Measurements from ENCODE around the gene FBXO10. TPM values are rescaled to one million over a fixed set of nuclear protein-coding genes. Genes with fewer than 3 reads are reported as not detected.
"Not testable (repeated sequence)": the region's sequence is repeated elsewhere in the genome, so short reads cannot be mapped to it uniquely, and the experiment has no call there.

The FBXO10 gene
- total RNA-seq, 1 donor, result 2.3 TPM

DNA sequence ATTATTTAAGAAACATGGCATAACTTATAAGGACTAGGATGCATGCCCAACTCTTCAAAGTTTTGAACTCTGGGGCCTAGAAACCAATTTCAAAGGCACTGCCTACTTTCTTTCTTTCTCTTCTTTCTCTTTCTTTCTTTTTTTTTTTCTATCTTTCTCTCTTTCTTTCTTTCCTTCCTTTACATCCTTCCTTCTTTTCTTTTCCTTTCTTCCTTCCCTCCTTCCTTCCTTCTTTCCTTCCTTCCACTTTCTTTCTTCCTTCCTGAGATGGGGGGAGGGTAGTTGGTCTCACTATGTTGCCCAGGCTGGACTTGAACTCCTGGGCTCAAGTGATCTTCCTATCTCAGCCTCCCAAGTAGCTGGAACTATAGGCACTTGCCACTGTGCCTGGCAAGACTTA is 32.1 kb upstream of the FBXO10 start:
- Histone ChIP-seq H3K9me3 (ENCODE audit: low read depth, low read length) (no peaks in the 10 kb centered on the region), H3K4me1 (ENCODE audit: insufficient read depth, low read length) (no peaks in the 10 kb centered on the region), H3K27me3 (ENCODE audit: insufficient read depth, low read length) (peaks cover 17% of the 10 kb centered on the region), H3K4me3 (ENCODE audit: low read length) (no peak overlapping the region)

DNA sequence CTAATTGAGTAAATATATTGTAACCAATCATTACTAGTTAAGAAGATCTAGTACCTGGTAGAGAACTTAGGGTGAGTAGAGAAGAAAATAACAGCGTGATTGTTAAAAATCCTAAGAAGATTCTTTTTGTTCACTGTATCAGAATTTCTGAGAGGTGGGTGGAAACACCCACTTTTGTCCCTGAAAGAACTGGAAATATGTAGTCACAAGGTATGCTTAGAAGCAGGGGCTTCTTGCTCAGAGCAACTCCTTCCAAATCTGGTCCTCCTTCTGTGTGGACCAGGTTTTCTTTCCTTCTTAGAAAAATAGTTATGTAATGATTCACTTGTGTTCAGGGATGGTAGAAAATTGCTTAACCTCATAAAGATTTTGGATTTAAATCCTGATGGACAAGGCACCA is 28.1 kb upstream of the FBXO10 start:
- Histone ChIP-seq H3K4me1 (ENCODE audit: insufficient read depth, low read length) (no peaks in the 10 kb centered on the region), H3K27me3 (ENCODE audit: insufficient read depth, low read length) (peaks cover 10% of the 10 kb centered on the region), H3K4me3 (ENCODE audit: low read length) (no peak overlapping the region), H3K9me3 (ENCODE audit: low read depth, low read length) (no peaks in the 10 kb centered on the region)

DNA sequence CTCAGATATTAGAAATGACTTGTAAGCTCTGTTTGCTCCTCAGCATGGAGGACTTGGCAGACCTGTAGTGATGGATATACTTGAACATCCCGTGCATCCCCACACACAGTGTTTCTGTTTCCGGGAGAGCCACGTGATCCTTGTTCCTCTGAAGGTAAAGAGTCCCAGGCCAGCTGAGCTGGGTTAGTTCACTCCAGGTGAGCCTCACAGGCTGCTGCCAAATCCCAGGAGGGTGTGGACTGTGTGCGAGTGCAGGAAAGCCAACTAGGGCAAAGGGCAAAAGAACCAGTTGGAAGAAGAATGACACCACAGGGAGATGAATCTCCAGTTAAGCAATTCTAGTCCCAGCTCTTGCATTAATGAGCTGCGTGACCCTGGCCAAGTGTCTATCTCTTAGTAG is 26.6 kb upstream of the FBXO10 start:
- no peaks in the 10 kb centered on the region for H3K9me3 ChIP-seq (ENCODE audit: low read depth, low read length)
- H3K4me1 ChIP-seq (ENCODE audit: insufficient read depth, low read length), result no peaks in the 10 kb centered on the region
- H3K27me3 ChIP-seq (ENCODE audit: insufficient read depth, low read length), result peaks cover 10% of the 10 kb centered on the region
- H3K4me3 ChIP-seq (ENCODE audit: low read length), result no peak overlapping the region

DNA sequence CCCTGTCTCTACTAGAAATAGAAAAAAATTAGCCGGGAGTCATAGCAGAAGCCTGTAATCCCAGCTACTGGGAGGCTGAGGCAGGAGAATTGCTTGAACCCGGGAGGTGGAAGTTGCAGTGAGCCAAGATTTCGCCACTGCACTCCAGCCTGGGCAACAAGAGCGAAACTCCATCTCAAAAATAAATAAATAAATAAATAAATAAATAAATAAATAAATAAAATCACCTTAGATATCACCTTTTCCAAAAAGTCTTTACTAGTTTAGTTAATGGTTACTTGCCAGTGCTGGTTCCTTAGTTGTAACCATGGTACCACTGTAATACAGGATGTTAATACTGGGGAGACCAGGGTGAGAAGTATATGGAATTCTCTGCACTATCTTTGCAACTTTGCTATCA is 25.9 kb upstream of the FBXO10 start:
- H3K27me3 ChIP-seq (ENCODE audit: insufficient read depth, low read length), result peaks cover 10% of the 10 kb centered on the region
- H3K9me3 ChIP-seq (ENCODE audit: low read depth, low read length); H3K4me3 ChIP-seq (ENCODE audit: low read length); H3K4me1 ChIP-seq (ENCODE audit: insufficient read depth, low read length): not testable (repeated sequence)

DNA sequence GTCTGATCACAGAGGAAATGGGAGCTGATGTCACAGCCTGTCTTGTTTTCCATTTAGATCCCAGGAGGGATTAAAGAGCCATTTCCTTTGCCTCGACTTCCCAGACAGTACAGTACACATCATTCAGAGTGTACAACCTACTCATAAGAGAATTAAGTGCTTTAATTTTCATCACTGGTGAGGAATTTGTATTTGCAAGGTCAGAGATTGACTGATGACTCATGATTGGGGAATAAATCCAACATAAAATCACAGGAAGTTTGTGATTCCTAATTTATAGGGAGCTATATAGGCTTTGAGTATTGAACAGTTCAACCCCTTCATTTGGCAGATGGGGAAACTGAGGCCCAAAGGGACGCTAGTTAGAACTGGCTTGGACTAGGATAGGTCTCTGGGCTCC is 20.3 kb upstream of the FBXO10 start:
- peaks cover 12% of the 10 kb centered on the region for H3K27me3 ChIP-seq (ENCODE audit: insufficient read depth, low read length)
- H3K4me1 ChIP-seq (ENCODE audit: insufficient read depth, low read length), result peaks cover 14% of the 10 kb centered on the region
- no peaks in the 10 kb centered on the region for H3K9me3 ChIP-seq (ENCODE audit: low read depth, low read length)
- H3K4me3 ChIP-seq (ENCODE audit: low read length), result no peak overlapping the region

DNA sequence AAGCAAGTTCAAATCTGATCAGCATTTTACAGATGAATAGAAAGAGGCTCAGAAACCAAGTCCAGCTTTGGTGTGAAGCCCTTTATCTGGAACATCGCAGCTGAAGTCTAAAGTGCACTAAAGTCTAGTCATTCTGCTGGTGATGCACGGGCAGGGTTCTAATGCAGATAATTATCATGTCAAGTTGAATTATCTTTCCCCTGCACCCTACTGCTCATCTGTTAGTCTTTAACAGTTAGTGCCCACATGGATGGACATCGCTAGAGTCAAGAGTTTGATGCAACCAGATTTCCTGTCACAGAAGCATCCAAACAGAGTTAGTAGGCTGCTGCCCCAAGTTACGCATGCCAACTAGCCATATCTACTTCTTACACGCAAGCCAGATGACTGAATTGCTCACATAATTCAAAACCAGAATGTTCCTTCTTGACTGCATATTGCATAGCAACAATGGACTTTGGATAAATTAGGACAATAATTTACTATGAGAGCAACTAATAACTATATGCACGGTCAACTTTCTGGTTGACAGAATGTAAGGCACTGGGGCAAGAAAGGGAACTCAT is 17.8 kb upstream of the FBXO10 start:
- H3K9me3 ChIP-seq (ENCODE audit: low read depth, low read length), result no peaks in the 10 kb centered on the region
- no peak overlapping the region for H3K4me3 ChIP-seq (ENCODE audit: low read length)
- H3K4me1 ChIP-seq (ENCODE audit: insufficient read depth, low read length), result peaks cover 30% of the 10 kb centered on the region
- H3K27me3 ChIP-seq (ENCODE audit: insufficient read depth, low read length), result peaks cover 12% of the 10 kb centered on the region

DNA sequence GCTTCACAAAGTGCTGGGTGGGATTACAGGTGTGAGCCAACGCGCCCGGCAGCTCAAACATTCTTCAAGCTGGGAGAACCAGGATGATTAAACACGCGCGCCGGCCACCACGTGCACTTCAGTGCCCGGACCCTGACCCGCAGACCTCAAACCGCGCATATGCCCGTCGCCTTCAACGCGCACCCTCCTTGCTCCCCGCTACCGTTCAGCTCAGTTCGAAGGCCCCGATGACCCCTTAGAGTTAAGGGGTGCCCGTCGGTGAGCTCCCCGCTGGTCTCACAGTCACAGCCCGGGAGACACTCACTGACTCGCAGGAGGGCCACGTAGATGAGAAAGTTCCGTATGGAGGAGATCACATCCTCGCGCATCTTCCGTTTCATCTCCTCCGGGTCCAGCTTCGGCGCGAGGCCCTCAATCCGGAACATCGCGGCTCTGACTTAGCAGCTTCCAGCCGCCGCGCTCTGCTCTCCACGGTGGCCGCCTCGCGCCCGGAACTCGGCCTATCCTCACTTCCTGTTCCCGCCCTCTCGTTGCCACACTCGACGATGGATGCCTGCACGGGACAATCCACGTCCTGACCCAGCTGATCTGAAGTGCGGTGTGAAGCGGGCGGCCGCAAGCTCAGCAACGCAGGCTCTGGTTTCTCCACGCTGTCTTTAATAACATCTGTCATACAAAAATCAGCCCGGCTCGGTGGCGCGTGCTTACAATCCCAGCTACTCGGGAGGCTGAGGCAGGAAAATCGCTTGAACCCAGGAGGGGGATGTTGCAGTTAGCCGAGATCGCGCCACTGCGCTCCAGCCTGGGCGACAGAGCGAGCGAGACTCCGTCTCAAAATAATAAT is 16.1 kb upstream of the FBXO10 start, which contains the start of gene TOMM5:
Gene TOMM5 (minus strand): TSS at position 490 of the 844 bp plus-strand sequence. CDS start 65 bp downstream, at position 425.
- no peaks in the 10 kb centered on the region for H3K9me3 ChIP-seq (ENCODE audit: low read depth, low read length)
- peaks cover 30% of the 10 kb centered on the region for H3K4me1 ChIP-seq (ENCODE audit: insufficient read depth, low read length)
- H3K4me3 ChIP-seq (ENCODE audit: low read length), result peak within 1 kb of the TSS; percentile 95
- H3K27me3 ChIP-seq (ENCODE audit: insufficient read depth, low read length), result peaks cover 12% of the 10 kb centered on the region

DNA sequence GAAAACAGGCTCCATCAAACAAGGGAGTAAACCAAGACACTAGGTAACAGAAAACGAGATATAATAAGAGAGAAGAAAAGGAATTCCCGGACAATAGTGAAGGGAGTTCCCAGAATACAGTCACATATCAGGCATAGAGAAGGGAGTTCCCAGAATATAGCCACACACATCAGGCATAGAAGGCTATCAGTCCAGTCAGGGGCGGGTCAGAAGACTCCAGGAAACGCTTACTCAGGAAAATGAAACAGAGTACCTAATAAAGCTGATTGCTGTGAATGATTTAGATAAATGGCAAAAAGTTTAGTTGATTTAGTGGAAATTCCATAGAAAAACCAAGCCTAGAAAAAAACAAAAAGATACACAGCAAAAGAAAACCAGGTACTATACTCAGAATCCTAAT is 11.3 kb upstream of the FBXO10 start:
- Histone ChIP-seq H3K4me3 (ENCODE audit: low read length) (no peak overlapping the region), H3K9me3 (ENCODE audit: low read depth, low read length) (no peaks in the 10 kb centered on the region), H3K4me1 (ENCODE audit: insufficient read depth, low read length) (peaks cover 20% of the 10 kb centered on the region), H3K27me3 (ENCODE audit: insufficient read depth, low read length) (no peaks in the 10 kb centered on the region)

DNA sequence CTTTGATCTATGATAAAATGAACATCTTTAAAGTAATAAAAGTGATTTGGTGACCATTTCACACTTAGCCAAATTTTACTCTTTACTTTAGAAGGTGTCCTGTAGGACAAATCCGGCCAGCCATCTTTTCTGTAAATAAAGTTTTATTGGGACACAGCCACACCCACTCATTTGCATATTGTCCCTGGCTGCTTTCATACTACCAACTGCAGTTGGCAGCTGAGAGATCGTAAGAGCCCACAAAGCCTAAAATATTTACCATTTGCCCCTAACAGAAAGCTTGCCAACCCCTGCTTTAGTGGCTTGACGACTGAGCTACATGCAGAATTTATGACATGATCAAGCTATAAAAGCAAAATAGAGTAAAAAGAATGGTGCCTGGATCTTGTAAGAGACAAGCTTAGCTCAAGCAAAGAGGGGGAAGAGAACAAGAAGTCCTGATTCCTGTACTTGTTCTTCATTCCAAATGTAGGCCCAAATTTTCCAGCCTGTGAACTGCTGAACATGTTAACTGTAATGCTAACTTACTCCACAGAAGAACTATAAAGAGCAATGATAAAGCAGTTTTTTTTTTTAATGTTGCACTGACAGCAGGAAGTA is 7.4 kb upstream of the FBXO10 start:
- Histone ChIP-seq H3K9me3 (ENCODE audit: low read depth, low read length) (no peaks in the 10 kb centered on the region), H3K4me3 (ENCODE audit: low read length) (no peak overlapping the region), H3K27me3 (ENCODE audit: insufficient read depth, low read length) (no peaks in the 10 kb centered on the region), H3K4me1 (ENCODE audit: insufficient read depth, low read length) (no peaks in the 10 kb centered on the region)

DNA sequence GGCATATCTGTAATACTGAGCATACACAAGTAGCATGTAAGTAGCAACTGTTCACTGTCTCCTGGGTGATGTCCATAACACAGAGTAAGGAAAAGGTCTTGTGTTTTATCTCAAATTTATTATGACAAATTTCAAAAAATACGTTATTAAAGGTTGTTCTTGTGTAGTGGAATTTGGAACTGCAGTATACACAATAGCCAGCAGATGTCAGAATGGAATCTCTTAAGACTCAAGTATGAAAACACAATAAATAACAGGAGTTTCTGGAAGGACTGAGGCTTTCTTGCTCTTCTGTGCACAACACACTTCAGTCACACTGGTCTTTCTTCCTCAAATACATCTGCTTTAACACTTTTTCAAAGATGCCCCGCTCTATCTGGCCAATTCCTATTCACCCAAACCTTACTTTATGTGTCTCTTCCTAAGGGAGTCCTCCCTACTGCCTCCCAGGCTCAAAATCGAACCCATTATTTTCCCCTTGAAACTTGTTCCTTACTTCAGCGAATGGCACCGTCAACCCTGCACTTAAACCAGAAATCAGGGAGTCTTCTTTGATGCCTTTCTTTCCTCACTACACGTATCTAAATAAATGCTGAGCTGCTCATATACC is 6.5 kb upstream of the FBXO10 start:
- Histone ChIP-seq H3K4me3 (ENCODE audit: low read length) (no peak overlapping the region), H3K4me1 (ENCODE audit: insufficient read depth, low read length) (no peaks in the 10 kb centered on the region), H3K9me3 (ENCODE audit: low read depth, low read length) (no peaks in the 10 kb centered on the region), H3K27me3 (ENCODE audit: insufficient read depth, low read length) (no peaks in the 10 kb centered on the region)

DNA sequence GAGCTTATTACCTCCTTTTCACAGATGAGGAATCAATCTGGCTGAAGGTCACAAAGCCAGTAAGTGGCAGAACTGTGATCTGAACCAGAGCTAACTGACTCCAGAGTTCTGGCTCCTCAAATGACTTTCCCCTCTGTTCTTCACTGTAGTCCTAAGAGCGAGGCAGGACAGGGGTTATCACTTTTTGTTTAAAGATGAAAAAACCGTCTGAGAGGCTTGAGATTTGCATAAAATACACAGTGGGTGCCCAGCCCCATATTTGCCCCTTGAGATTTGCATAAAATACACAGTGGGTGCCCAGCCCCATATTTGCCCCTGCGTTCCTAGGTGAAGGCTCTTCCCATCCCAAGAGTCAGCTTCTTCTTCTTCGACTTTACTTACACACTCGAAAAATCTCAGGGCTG is 667 bp downstream of the FBXO10 start:
- Histone ChIP-seq H3K4me1 (ENCODE audit: insufficient read depth, low read length) (peaks cover 25% of the 10 kb centered on the region), H3K4me3 (ENCODE audit: low read length) (peak overlapping the region; percentile 56), H3K27me3 (ENCODE audit: insufficient read depth, low read length) (peaks cover 3% of the 10 kb centered on the region), H3K9me3 (ENCODE audit: low read depth, low read length) (no peaks in the 10 kb centered on the region)

DNA sequence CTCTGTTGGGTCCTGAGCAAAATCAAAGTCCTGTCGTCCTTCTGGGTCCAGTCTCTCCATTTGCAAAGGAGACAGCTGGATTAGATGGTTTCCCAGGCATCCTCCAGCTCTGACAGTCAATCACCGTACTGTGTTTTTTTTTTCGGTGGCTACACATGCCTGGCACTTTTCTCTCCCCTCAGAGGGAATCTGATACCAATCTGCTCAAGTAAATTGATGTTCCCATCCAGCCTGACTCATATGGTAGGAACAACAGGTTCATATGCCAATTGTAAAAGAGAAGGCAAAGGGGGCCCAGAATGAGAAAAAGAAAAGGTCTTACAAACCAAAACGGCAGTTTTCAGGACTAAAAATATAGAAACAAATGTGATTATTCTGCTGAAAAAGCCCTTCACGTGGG is 1.2 kb downstream of the FBXO10 start:
- Histone ChIP-seq H3K27me3 (ENCODE audit: insufficient read depth, low read length) (peaks cover 3% of the 10 kb centered on the region), H3K4me1 (ENCODE audit: insufficient read depth, low read length) (peaks cover 25% of the 10 kb centered on the region), H3K4me3 (ENCODE audit: low read length) (no peak overlapping the region), H3K9me3 (ENCODE audit: low read depth, low read length) (no peaks in the 10 kb centered on the region)

DNA sequence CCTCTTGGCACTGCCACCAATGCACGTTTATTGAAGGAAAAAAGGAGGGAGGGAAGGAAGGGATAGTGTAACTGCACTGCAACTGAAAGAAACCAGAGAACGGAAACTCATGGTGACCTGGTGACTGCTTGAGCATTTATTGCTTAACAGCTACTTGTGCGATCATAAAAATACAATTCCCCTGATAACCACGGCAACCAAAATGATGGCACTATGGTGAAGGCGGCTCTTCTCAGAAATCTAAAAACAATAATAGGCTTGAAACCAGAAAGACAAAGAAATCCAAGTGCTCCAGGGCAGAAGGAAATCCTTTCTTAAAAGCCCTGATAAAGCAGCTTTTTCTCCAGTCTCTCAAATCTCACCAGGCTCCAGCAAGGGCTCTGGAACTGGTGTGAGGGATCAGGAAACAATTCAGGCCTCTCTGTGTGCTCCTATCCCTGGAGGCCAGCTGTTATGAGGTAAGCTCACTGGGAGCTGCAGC is 1.9 kb downstream of the FBXO10 start:
- Histone ChIP-seq H3K4me1 (ENCODE audit: insufficient read depth, low read length) (peaks cover 25% of the 10 kb centered on the region), H3K27me3 (ENCODE audit: insufficient read depth, low read length) (peaks cover 3% of the 10 kb centered on the region), H3K4me3 (ENCODE audit: low read length) (no peak overlapping the region), H3K9me3 (ENCODE audit: low read depth, low read length) (no peaks in the 10 kb centered on the region)

DNA sequence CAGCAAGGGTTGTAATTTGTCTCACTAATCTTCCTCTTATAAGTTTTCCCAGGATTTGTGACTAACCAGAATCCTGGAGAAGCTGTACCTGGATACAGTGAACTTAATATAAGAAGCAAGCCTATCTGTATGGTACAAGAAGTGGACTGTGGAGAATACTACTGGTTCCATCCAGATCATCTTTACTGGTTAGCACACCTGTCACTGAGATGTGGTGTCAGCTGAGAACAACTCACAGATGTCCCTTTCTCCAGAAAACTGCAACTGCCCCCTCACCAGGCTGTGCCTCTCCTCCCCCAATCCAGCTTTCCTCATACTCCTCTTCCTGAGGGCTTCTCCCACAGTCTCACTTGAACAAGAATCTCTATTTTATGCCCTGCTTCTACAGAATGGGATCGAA is 4.9 kb downstream of the FBXO10 start:
- Histone ChIP-seq H3K4me1 (ENCODE audit: insufficient read depth, low read length) (peaks cover 18% of the 10 kb centered on the region), H3K27me3 (ENCODE audit: insufficient read depth, low read length) (peaks cover 3% of the 10 kb centered on the region), H3K9me3 (ENCODE audit: low read depth, low read length) (no peaks in the 10 kb centered on the region), H3K4me3 (ENCODE audit: low read length) (no peak overlapping the region)

DNA sequence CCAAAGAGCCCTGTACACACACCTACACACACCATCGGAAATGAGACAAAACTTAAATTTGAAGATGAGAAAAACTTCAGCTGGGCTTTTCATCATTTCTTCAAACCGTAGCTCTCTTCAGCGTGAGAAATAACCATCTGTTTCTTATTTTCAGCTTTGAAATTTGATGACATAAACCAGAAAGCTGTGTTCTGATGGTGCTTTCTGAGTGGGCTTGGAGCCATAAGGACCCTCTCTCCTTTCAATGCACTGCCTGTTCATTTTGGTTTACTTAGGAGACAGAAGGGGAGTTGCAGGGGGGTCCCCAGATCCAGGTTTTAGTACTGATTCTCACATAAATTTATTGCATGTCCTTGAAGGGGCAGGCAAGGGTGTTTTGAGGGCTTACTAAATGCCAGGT is 9.5 kb downstream of the FBXO10 start:
- Histone ChIP-seq H3K27me3 (ENCODE audit: insufficient read depth, low read length) (no peaks in the 10 kb centered on the region), H3K4me1 (ENCODE audit: insufficient read depth, low read length) (no peaks in the 10 kb centered on the region), H3K4me3 (ENCODE audit: low read length) (no peak overlapping the region), H3K9me3 (ENCODE audit: low read depth, low read length) (no peaks in the 10 kb centered on the region)
